ENCODE results near the gene DPYSL5. TPM values are rescaled to one million over a fixed set of nuclear protein-coding genes. Genes with fewer than 3 reads are reported as not detected.

The DPYSL5 gene
- polyA plus RNA-seq, 2 donors = not detected

- Histone ChIP-seq H3K27ac (ENCODE audit: low read depth in 2 of 2, low read length in 1 of 2) (no peak overlapping the region), H3K4me3 (ENCODE audit: low read depth in 1 of 2, low read length in 2 of 2) (no peak overlapping the region), H3K27me3 (ENCODE audit: control insufficient read depth in 1 of 2, insufficient read depth in 2 of 2, low read length in 2 of 2) (no peaks in the 10 kb centered on the region), H3K36me3 (ENCODE audit: control insufficient read depth in 2 of 2, insufficient read depth in 2 of 2, low read length in 1 of 2) (no peaks in the 10 kb centered on the region), H3K9me3 (ENCODE audit: control insufficient read depth in 2 of 2, insufficient read depth in 1 of 2, low read depth in 1 of 2, low read length in 1 of 2) (no peaks in the 10 kb centered on the region), H3K4me1 (ENCODE audit: control insufficient read depth in 2 of 2, insufficient read depth in 2 of 2, low read length in 1 of 2) (no peaks in the 10 kb centered on the region)
- WGBS, 2 donors = 75 to 80% methylated on average over 7 of the region's 7 CpGs
Observed at GRCh38 chr2:26864646-26865045, 16.7 kb downstream of the DPYSL5 start.

- no peaks in the 10 kb centered on the region for H3K36me3 ChIP-seq (ENCODE audit: control insufficient read depth in 2 of 2, insufficient read depth in 2 of 2, low read length in 1 of 2)
- WGBS, 2 donors = 87 to 88% methylated on average over 4 of the region's 4 CpGs
- no peak overlapping the region for H3K27ac ChIP-seq (ENCODE audit: low read depth in 2 of 2, low read length in 1 of 2)
- H3K4me3 ChIP-seq (ENCODE audit: low read depth in 1 of 2, low read length in 2 of 2) = no peak overlapping the region
- no peaks in the 10 kb centered on the region for H3K4me1 ChIP-seq (ENCODE audit: control insufficient read depth in 2 of 2, insufficient read depth in 2 of 2, low read length in 1 of 2)
- no peaks in the 10 kb centered on the region for H3K27me3 ChIP-seq (ENCODE audit: control insufficient read depth in 1 of 2, insufficient read depth in 2 of 2, low read length in 2 of 2)
- H3K9me3 ChIP-seq (ENCODE audit: control insufficient read depth in 2 of 2, insufficient read depth in 1 of 2, low read depth in 1 of 2, low read length in 1 of 2) = no peaks in the 10 kb centered on the region
Observed at GRCh38 chr2:26870585-26871095, 22.7 kb downstream of the DPYSL5 start.

DNA sequence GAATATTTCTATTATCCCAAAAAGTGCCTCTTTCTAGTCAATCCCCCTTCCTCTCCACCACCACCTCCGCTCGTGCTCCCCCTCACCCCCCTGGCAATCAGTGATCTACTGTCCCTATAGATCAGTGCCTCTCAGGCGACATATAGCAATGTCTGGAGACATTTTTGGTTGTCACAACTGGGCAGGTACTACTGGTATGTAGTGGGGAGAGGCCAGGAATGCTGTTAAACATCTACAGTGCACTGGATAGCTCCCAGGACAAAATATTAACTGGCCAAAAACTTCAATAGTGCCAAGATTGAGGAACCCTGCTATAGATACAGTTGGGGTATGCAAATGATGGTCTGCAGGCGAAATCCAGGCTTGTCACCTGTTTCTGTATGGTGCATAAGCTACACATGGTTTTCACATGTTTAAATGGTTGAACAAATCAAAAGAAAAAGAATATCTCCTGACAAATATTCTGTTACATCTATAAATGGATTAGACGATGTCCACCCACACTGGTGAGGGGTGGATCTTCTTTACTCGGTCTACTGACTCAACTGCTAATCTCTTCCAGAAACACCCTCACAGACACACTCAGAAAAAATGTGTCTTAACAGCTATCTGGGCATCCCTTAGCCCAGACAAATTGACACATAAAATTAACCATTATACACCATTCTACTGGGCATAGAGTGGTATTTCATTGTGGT, 25.5 kb downstream of the DPYSL5 start:
- H3K27me3 ChIP-seq (ENCODE audit: control insufficient read depth in 1 of 2, insufficient read depth in 2 of 2, low read length in 2 of 2) = no peaks in the 10 kb centered on the region
- H3K9me3 ChIP-seq (ENCODE audit: control insufficient read depth in 2 of 2, insufficient read depth in 1 of 2, low read depth in 1 of 2, low read length in 1 of 2) = no peaks in the 10 kb centered on the region
- 65 to 69% methylated on average over 6 of the region's 6 CpGs for WGBS, 2 donors
- no peaks in the 10 kb centered on the region for H3K36me3 ChIP-seq (ENCODE audit: control insufficient read depth in 2 of 2, insufficient read depth in 2 of 2, low read length in 1 of 2)
- no peak overlapping the region for H3K27ac ChIP-seq (ENCODE audit: low read depth in 2 of 2, low read length in 1 of 2)
- H3K4me1 ChIP-seq (ENCODE audit: control insufficient read depth in 2 of 2, insufficient read depth in 2 of 2, low read length in 1 of 2) = no peaks in the 10 kb centered on the region
- no peak overlapping the region for H3K4me3 ChIP-seq (ENCODE audit: low read depth in 1 of 2, low read length in 2 of 2)

GRCh38 chr2:26874514-26874913, 26.6 kb downstream of the DPYSL5 start:
- Histone ChIP-seq H3K4me1 (ENCODE audit: control insufficient read depth in 2 of 2, insufficient read depth in 2 of 2, low read length in 1 of 2) (no peaks in the 10 kb centered on the region), H3K9me3 (ENCODE audit: control insufficient read depth in 2 of 2, insufficient read depth in 1 of 2, low read depth in 1 of 2, low read length in 1 of 2) (no peaks in the 10 kb centered on the region), H3K36me3 (ENCODE audit: control insufficient read depth in 2 of 2, insufficient read depth in 2 of 2, low read length in 1 of 2) (no peaks in the 10 kb centered on the region), H3K4me3 (ENCODE audit: low read depth in 1 of 2, low read length in 2 of 2) (no peak overlapping the region), H3K27me3 (ENCODE audit: control insufficient read depth in 1 of 2, insufficient read depth in 2 of 2, low read length in 2 of 2) (no peaks in the 10 kb centered on the region), H3K27ac (ENCODE audit: low read depth in 2 of 2, low read length in 1 of 2) (no peak overlapping the region)
- WGBS, 2 donors = 64 to 74% methylated on average over 2 of the region's 2 CpGs

DNA sequence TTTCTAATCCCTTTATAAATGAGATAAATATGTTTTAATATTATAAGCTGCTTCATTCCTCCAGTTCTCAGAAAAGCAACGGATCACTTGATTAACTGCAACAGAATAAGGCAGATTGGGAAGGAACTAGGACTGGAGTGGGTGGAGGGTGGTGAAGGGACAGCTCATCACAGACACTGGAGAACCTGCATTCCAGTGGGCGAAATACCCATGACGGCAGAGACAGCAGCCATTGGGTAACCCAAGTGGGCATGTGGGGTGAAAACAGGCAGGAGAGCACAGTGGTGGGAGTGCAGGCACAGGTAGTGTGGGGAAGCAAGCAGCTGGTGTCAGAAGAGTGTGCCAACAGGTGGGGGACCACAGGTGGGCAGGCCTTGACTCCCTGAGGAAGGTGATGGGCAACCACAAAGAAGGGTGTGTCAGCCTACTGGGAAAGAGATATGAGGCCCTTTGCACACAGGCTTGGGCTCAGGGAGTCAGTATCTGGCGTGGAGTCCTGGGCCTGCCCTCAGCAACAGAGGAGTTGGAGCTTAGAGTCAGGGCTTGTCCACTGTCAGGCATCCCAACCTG, 27.2 kb downstream of the DPYSL5 start:
- Histone ChIP-seq H3K4me3 (ENCODE audit: low read depth in 1 of 2, low read length in 2 of 2) (no peak overlapping the region), H3K9me3 (ENCODE audit: control insufficient read depth in 2 of 2, insufficient read depth in 1 of 2, low read depth in 1 of 2, low read length in 1 of 2) (peaks cover 0 to under 1% of the 10 kb centered on the region in 2 donors)
- 82 to 85% methylated on average over 4 of the region's 4 CpGs for WGBS, 2 donors

GRCh38 chr2:26875808-26876207, 27.9 kb downstream of the DPYSL5 start:
- Histone ChIP-seq H3K9me3 (ENCODE audit: control insufficient read depth in 2 of 2, insufficient read depth in 1 of 2, low read depth in 1 of 2, low read length in 1 of 2) (peaks cover 0 to 2% of the 10 kb centered on the region in 2 donors), H3K27ac (ENCODE audit: low read depth in 2 of 2, low read length in 1 of 2) (no peak overlapping the region), H3K27me3 (ENCODE audit: control insufficient read depth in 1 of 2, insufficient read depth in 2 of 2, low read length in 2 of 2) (no peaks in the 10 kb centered on the region), H3K36me3 (ENCODE audit: control insufficient read depth in 2 of 2, insufficient read depth in 2 of 2, low read length in 1 of 2) (no peaks in the 10 kb centered on the region), H3K4me1 (ENCODE audit: control insufficient read depth in 2 of 2, insufficient read depth in 2 of 2, low read length in 1 of 2) (no peaks in the 10 kb centered on the region), H3K4me3 (ENCODE audit: low read depth in 1 of 2, low read length in 2 of 2) (no peak overlapping the region)
- WGBS, 2 donors = 77 to 78% methylated on average over 3 of the region's 3 CpGs

More for the DNA sequence above, 27.2 kb downstream of the DPYSL5 start:
- Histone ChIP-seq H3K27me3 (ENCODE audit: control insufficient read depth in 1 of 2, insufficient read depth in 2 of 2, low read length in 2 of 2) (no peaks in the 10 kb centered on the region), H3K36me3 (ENCODE audit: control insufficient read depth in 2 of 2, insufficient read depth in 2 of 2, low read length in 1 of 2) (no peaks in the 10 kb centered on the region), H3K4me1 (ENCODE audit: control insufficient read depth in 2 of 2, insufficient read depth in 2 of 2, low read length in 1 of 2) (no peaks in the 10 kb centered on the region), H3K27ac (ENCODE audit: low read depth in 2 of 2, low read length in 1 of 2) (no peak overlapping the region)

DNA sequence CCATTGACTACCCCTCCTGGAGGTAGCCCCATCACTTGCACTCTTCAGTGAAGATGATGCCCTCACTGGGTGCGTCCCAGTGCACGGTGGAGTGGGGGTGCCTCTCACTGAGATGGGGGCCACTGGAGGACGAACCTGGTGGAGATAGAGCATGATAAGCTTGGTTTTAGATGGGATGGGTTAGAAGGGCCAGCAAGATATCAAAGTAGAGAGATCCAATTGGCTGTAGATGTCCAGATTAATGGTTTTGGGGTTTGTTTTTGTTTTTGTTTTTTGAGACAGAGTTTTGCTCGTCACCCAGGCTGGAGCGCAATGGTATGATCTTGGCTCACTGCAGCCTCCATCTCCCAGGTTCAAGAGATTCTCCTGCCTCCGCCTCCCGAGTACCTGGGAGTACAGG, 28.3 kb downstream of the DPYSL5 start:
- no peaks in the 10 kb centered on the region for H3K36me3 ChIP-seq (ENCODE audit: control insufficient read depth in 2 of 2, insufficient read depth in 2 of 2, low read length in 1 of 2)
- no peaks in the 10 kb centered on the region for H3K27me3 ChIP-seq (ENCODE audit: control insufficient read depth in 1 of 2, insufficient read depth in 2 of 2, low read length in 2 of 2)
- H3K4me1 ChIP-seq (ENCODE audit: control insufficient read depth in 2 of 2, insufficient read depth in 2 of 2, low read length in 1 of 2) = no peaks in the 10 kb centered on the region
- H3K4me3 ChIP-seq (ENCODE audit: low read depth in 1 of 2, low read length in 2 of 2) = no peak overlapping the region
- 91 to 92% methylated on average over 7 of the region's 7 CpGs for WGBS, 2 donors
- H3K27ac ChIP-seq (ENCODE audit: low read depth in 2 of 2, low read length in 1 of 2) = no peak overlapping the region
- peaks cover 0 to 2% of the 10 kb centered on the region in 2 donors for H3K9me3 ChIP-seq (ENCODE audit: control insufficient read depth in 2 of 2, insufficient read depth in 1 of 2, low read depth in 1 of 2, low read length in 1 of 2)

GRCh38 chr2:26877276-26877675, 29.3 kb downstream of the DPYSL5 start:
- WGBS, 2 donors = 88 to 92% methylated on average over 2 of the region's 2 CpGs
- peaks cover 0 to 2% of the 10 kb centered on the region in 2 donors for H3K9me3 ChIP-seq (ENCODE audit: control insufficient read depth in 2 of 2, insufficient read depth in 1 of 2, low read depth in 1 of 2, low read length in 1 of 2)
- no peak overlapping the region for H3K27ac ChIP-seq (ENCODE audit: low read depth in 2 of 2, low read length in 1 of 2)
- no peaks in the 10 kb centered on the region for H3K27me3 ChIP-seq (ENCODE audit: control insufficient read depth in 1 of 2, insufficient read depth in 2 of 2, low read length in 2 of 2)
- H3K4me3 ChIP-seq (ENCODE audit: low read depth in 1 of 2, low read length in 2 of 2) = no peak overlapping the region
- no peaks in the 10 kb centered on the region for H3K4me1 ChIP-seq (ENCODE audit: control insufficient read depth in 2 of 2, insufficient read depth in 2 of 2, low read length in 1 of 2)
- no peaks in the 10 kb centered on the region for H3K36me3 ChIP-seq (ENCODE audit: control insufficient read depth in 2 of 2, insufficient read depth in 2 of 2, low read length in 1 of 2)

- H3K27me3 ChIP-seq (ENCODE audit: control insufficient read depth in 1 of 2, insufficient read depth in 2 of 2, low read length in 2 of 2) = no peaks in the 10 kb centered on the region
- peaks cover 0 to 2% of the 10 kb centered on the region in 2 donors for H3K9me3 ChIP-seq (ENCODE audit: control insufficient read depth in 2 of 2, insufficient read depth in 1 of 2, low read depth in 1 of 2, low read length in 1 of 2)
- no peak overlapping the region for H3K4me3 ChIP-seq (ENCODE audit: low read depth in 1 of 2, low read length in 2 of 2)
- no peak overlapping the region for H3K27ac ChIP-seq (ENCODE audit: low read depth in 2 of 2, low read length in 1 of 2)
- no peaks in the 10 kb centered on the region for H3K36me3 ChIP-seq (ENCODE audit: control insufficient read depth in 2 of 2, insufficient read depth in 2 of 2, low read length in 1 of 2)
- no peaks in the 10 kb centered on the region for H3K4me1 ChIP-seq (ENCODE audit: control insufficient read depth in 2 of 2, insufficient read depth in 2 of 2, low read length in 1 of 2)
- WGBS, 2 donors = 81 to 85% methylated on average over 2 of the region's 2 CpGs
Observed at GRCh38 chr2:26880161-26880560, 32.2 kb downstream of the DPYSL5 start.

Measured in esophagus (tissue), 2 donors.